Measurements from ENCODE around the gene WTIP. TPM values are rescaled to one million over a fixed set of nuclear protein-coding genes. Genes with fewer than 3 reads are reported as not detected.
A peak's percentile ranks its signal among the peaks of the same experiment; 100 is the strongest.
"Not testable (repeated sequence)": the region's sequence is repeated elsewhere in the genome, so short reads cannot be mapped to it uniquely, and the experiment has no call there.

Gene WTIP
- total RNA-seq, 1 experiment from 2014 or later, result 32.5 TPM

GRCh38 chr19:34508540-34508939 lies 27.0 kb downstream of the WTIP start:
- H3K23me2 ChIP-seq (ENCODE audit: insufficient read length, low read depth, low read length, poor library complexity, severe bottlenecking), result no peaks in the 10 kb centered on the region
- H3K4me2 ChIP-seq (ENCODE audit: insufficient read depth, insufficient read length, low read length), result no peak overlapping the region
- H2BK12ac ChIP-seq (ENCODE audit: insufficient read length, low read depth, low read length), result no peak overlapping the region
- no peak for DNase-seq
- WGBS (ENCODE audit: extremely low coverage, insufficient read length, low lambda C conversion rate), result no CpG with 5 or more reads among the region's 9 CpGs
- no peak overlapping the region for H3K56ac ChIP-seq (ENCODE audit: insufficient read length, low read depth, low read length)
- no peak overlapping the region for H3K27ac ChIP-seq (ENCODE audit: insufficient read length, low read depth, low read length)
- 0 out of 3 replicates have a peak, but pooled peaks have one; percentile 13 for TF ChIP-seq CTCF (conservative IDR thresholded peaks at IDR 0.05)
- no peak overlapping the region for H3K27ac Mint-ChIP-seq
- H3K14ac ChIP-seq (ENCODE audit: insufficient read depth, low read length), result no peak overlapping the region
- H3K4me1 Mint-ChIP-seq, result peaks cover 5 to 10% of the 10 kb centered on the region in 2 experiments; a peak in 3 of 4 replicates
- no peak overlapping the region for H4K91ac ChIP-seq (ENCODE audit: insufficient read length, low read depth, low read length)
- no peak overlapping the region for H2AFZ ChIP-seq (ENCODE audit: low read length)
- no peak overlapping the region for H3K23ac ChIP-seq (ENCODE audit: insufficient read length, low read depth, low read length)
- H3K4ac ChIP-seq (ENCODE audit: low read depth, low read length), result no peak overlapping the region
- H3K18ac ChIP-seq (ENCODE audit: insufficient read length, low read depth, low read length), result no peak overlapping the region
- H4K5ac ChIP-seq (ENCODE audit: insufficient read length, low read depth, low read length), result no peak overlapping the region
- H4K20me1 ChIP-seq (ENCODE audit: control insufficient read depth, insufficient read depth, insufficient read length), result no peaks in the 10 kb centered on the region
- H4K8ac ChIP-seq (replicated peaks; ENCODE audit: insufficient read length, low read depth, low read length), result no peak overlapping the region
- H3T11ph ChIP-seq (ENCODE audit: low read length), result no peak overlapping the region
- H3K4me1 ChIP-seq (ENCODE audit: insufficient read depth, low read length), result no peaks in the 10 kb centered on the region
- no peak overlapping the region for H3K9ac ChIP-seq (ENCODE audit: extremely low read depth, insufficient read length, low read length)
- H3K27me3 ChIP-seq (ENCODE audit: insufficient read depth, low read length), result no peaks in the 10 kb centered on the region
- no peak overlapping the region for H2BK15ac ChIP-seq (ENCODE audit: low read depth, low read length)
- H2BK120ac ChIP-seq (ENCODE audit: low read depth, low read length, poor library complexity, severe bottlenecking), result no peak overlapping the region
- H3K79me1 ChIP-seq (ENCODE audit: insufficient read depth, low read depth, low read length, poor library complexity, severe bottlenecking), result no peaks in the 10 kb centered on the region
- H3K9me3 ChIP-seq (ENCODE audit: control insufficient read depth, low read depth, low read length), result no peaks in the 10 kb centered on the region
- peaks cover 0 to 6% (median 1%) of the 10 kb centered on the region in 3 experiments; a peak in 4 of 7 replicates for H3K36me3 Mint-ChIP-seq (ENCODE audit: insufficient read depth in 1 of 3, low read depth in 3 of 3)
- no peaks in the 10 kb centered on the region for H3K79me2 ChIP-seq (ENCODE audit: insufficient read depth, low read length)
- no peak overlapping the region for H2BK20ac ChIP-seq (ENCODE audit: low read depth, low read length, poor library complexity, severe bottlenecking)
- H2BK5ac ChIP-seq (ENCODE audit: insufficient read length, low read length), result no peak overlapping the region
- H3K4me3 Mint-ChIP-seq, result no peak overlapping the region
- no peak overlapping the region for H2AK5ac ChIP-seq (ENCODE audit: insufficient read length, low read length)
- H3K9me3 Mint-ChIP-seq, result peaks cover 16 to 26% of the 10 kb centered on the region in 2 experiments
- H3K27me3 Mint-ChIP-seq (ENCODE audit: low read depth), result peaks cover 18% of the 10 kb centered on the region

- not testable (repeated sequence) for H3K79me1 ChIP-seq (ENCODE audit: insufficient read depth, low read depth, low read length, poor library complexity, severe bottlenecking); H2BK12ac ChIP-seq (ENCODE audit: insufficient read length, low read depth, low read length); H3K9me3 ChIP-seq (ENCODE audit: control insufficient read depth, low read depth, low read length); H3K27me3 ChIP-seq (ENCODE audit: insufficient read depth, low read length); H3T11ph ChIP-seq (ENCODE audit: low read length); H2BK120ac ChIP-seq (ENCODE audit: low read depth, low read length, poor library complexity, severe bottlenecking); H2AK5ac ChIP-seq (ENCODE audit: insufficient read length, low read length); H3K23me2 ChIP-seq (ENCODE audit: insufficient read length, low read depth, low read length, poor library complexity, severe bottlenecking); H3K23ac ChIP-seq (ENCODE audit: insufficient read length, low read depth, low read length); H3K27ac Mint-ChIP-seq; H3K18ac ChIP-seq (ENCODE audit: insufficient read length, low read depth, low read length); H2BK15ac ChIP-seq (ENCODE audit: low read depth, low read length); H4K8ac ChIP-seq (replicated peaks; ENCODE audit: insufficient read length, low read depth, low read length); H2AFZ ChIP-seq (ENCODE audit: low read length); H2BK5ac ChIP-seq (ENCODE audit: insufficient read length, low read length); H4K91ac ChIP-seq (ENCODE audit: insufficient read length, low read depth, low read length); H3K36me3 Mint-ChIP-seq (ENCODE audit: insufficient read depth in 1 of 3, low read depth in 3 of 3); H3K56ac ChIP-seq (ENCODE audit: insufficient read length, low read depth, low read length); H4K20me1 ChIP-seq (ENCODE audit: control insufficient read depth, insufficient read depth, insufficient read length); H3K4ac ChIP-seq (ENCODE audit: low read depth, low read length); H4K5ac ChIP-seq (ENCODE audit: insufficient read length, low read depth, low read length); H2BK20ac ChIP-seq (ENCODE audit: low read depth, low read length, poor library complexity, severe bottlenecking); H3K14ac ChIP-seq (ENCODE audit: insufficient read depth, low read length); H3K4me1 ChIP-seq (ENCODE audit: insufficient read depth, low read length); H3K4me2 ChIP-seq (ENCODE audit: insufficient read depth, insufficient read length, low read length); DNase-seq; H3K4me3 Mint-ChIP-seq; H3K79me2 ChIP-seq (ENCODE audit: insufficient read depth, low read length); H3K4me1 Mint-ChIP-seq; H3K27ac ChIP-seq (ENCODE audit: insufficient read length, low read depth, low read length); H3K9ac ChIP-seq (ENCODE audit: extremely low read depth, insufficient read length, low read length)
- WGBS (ENCODE audit: extremely low coverage, insufficient read length, low lambda C conversion rate), result no CpG with 5 or more reads among the region's 5 CpGs
- Mint-ChIP-seq H3K27me3 (ENCODE audit: low read depth) (peaks cover 18% of the 10 kb centered on the region), H3K9me3 (peaks cover 22 to 26% of the 10 kb centered on the region in 2 experiments)
These were observed 29.3 kb downstream of the WTIP start for GRCh38 chr19:34510904-34511303.

Measured in H9 (cell line).